ENCODE results near the gene MTA3.
"Not testable (repeated sequence)": the region's sequence is repeated elsewhere in the genome, so short reads cannot be mapped to it uniquely, and the experiment has no call there.

The MTA3 gene

GRCh38 chr2:42673989-42674579 is 105.7 kb downstream of the MTA3 start:
- no peak for FAIRE-seq

GRCh38 chr2:42675815-42676214 is 107.4 kb downstream of the MTA3 start:
- no peak for FAIRE-seq

- no peak for FAIRE-seq
Measured at GRCh38 chr2:42685303-42685702, 116.9 kb downstream of the MTA3 start.

- FAIRE-seq, result no peak
Measured at GRCh38 chr2:42693013-42693615, 124.7 kb downstream of the MTA3 start.

- no peak for FAIRE-seq
Measured at GRCh38 chr2:42693688-42694479, 125.5 kb downstream of the MTA3 start.

- FAIRE-seq, result no peak
Measured at GRCh38 chr2:42696987-42697386, 128.6 kb downstream of the MTA3 start.

- no peak for FAIRE-seq
Measured at GRCh38 chr2:42698940-42699339, 130.5 kb downstream of the MTA3 start.

GRCh38 chr2:42706836-42707235 is 138.4 kb downstream of the MTA3 start:
- no peak for FAIRE-seq

- no peak for FAIRE-seq
Measured at GRCh38 chr2:42708179-42708578, 139.7 kb downstream of the MTA3 start.

GRCh38 chr2:42711896-42712295 is 143.5 kb downstream of the MTA3 start:
- no peak for FAIRE-seq

- FAIRE-seq, result no peak
Measured at GRCh38 chr2:42712934-42713333, 144.5 kb downstream of the MTA3 start.

GRCh38 chr2:42713920-42714319 is 145.5 kb downstream of the MTA3 start:
- FAIRE-seq, result no peak

GRCh38 chr2:42714686-42715085 is 146.3 kb downstream of the MTA3 start:
- FAIRE-seq, result no peak

- no peak for FAIRE-seq
Measured at GRCh38 chr2:42721898-42722297, 153.5 kb downstream of the MTA3 start.

- no peak for FAIRE-seq
Measured at GRCh38 chr2:42722320-42723190, 154.1 kb downstream of the MTA3 start.

- FAIRE-seq, result no peak
Measured at GRCh38 chr2:42723465-42723864, 155.0 kb downstream of the MTA3 start.

GRCh38 chr2:42724886-42725285 is 156.5 kb downstream of the MTA3 start:
- no peak for FAIRE-seq

GRCh38 chr2:42725657-42726056 is 157.2 kb downstream of the MTA3 start:
- FAIRE-seq, result no peak

- no peak for FAIRE-seq
Measured at GRCh38 chr2:42726680-42727079, 158.2 kb downstream of the MTA3 start.

- not testable (repeated sequence) for FAIRE-seq
Measured at GRCh38 chr2:42731316-42731715, 162.9 kb downstream of the MTA3 start.

- FAIRE-seq, result no peak
Measured at GRCh38 chr2:42733852-42734251, 165.4 kb downstream of the MTA3 start.

GRCh38 chr2:42736598-42737322 is 168.3 kb downstream of the MTA3 start:
- no peak for FAIRE-seq

- FAIRE-seq, result no peak
Measured at GRCh38 chr2:42741140-42741539, 172.7 kb downstream of the MTA3 start.
